ENCODE results near the gene PUS3. TPM values are rescaled to one million over a fixed set of nuclear protein-coding genes. Genes with fewer than 3 reads are reported as not detected.
A peak's percentile ranks its signal among the peaks of the same experiment; 100 is the strongest.

PUS3 gene
- total RNA-seq, 2 donors from 2014 or later: 8.3 to 11.8 TPM

GRCh38 chr11:125943661-125944349 is 40.8 kb upstream of the PUS3 start:
- intact Hi-C loops (cut with DNase I): no loop called here
- H3K4me1 ChIP-seq (replicated peaks): no peaks in the 10 kb centered on the region
- TF ChIP-seq POLR2A (IDR thresholded peaks at IDR 0.05) (no peak), POLR2AphosphoS5 (IDR thresholded peaks at IDR 0.05) (no peak), CTCF (IDR thresholded peaks at IDR 0.05) (no peak)
- H3K9me3 ChIP-seq: no peaks in the 10 kb centered on the region
- H3K4me3 ChIP-seq: no peak overlapping the region
- 97% methylated on average over 9 of the region's 9 CpGs for WGBS
- no peak for DNase-seq (ENCODE audit: low spot score)
- no peak overlapping the region for H3K27ac ChIP-seq
- H3K36me3 ChIP-seq: no peaks in the 10 kb centered on the region
- H3K27me3 ChIP-seq (replicated peaks; ENCODE audit: insufficient read depth): no peaks in the 10 kb centered on the region

- no peak overlapping the region for H3K27ac ChIP-seq
- DNase-seq (ENCODE audit: low spot score): no peak
- H3K36me3 ChIP-seq: no peaks in the 10 kb centered on the region
- no peaks in the 10 kb centered on the region for H3K4me1 ChIP-seq (replicated peaks)
- 94% methylated on average over 11 of the region's 12 CpGs for WGBS
- H3K4me3 ChIP-seq: no peak overlapping the region
- intact Hi-C loops (cut with DNase I): no loop called here
- H3K27me3 ChIP-seq (replicated peaks; ENCODE audit: insufficient read depth): no peaks in the 10 kb centered on the region
- no peaks in the 10 kb centered on the region for H3K9me3 ChIP-seq
- TF ChIP-seq POLR2A (IDR thresholded peaks at IDR 0.05): no peak
- TF ChIP-seq CTCF (IDR thresholded peaks at IDR 0.05): no peak
- no peak for TF ChIP-seq POLR2AphosphoS5 (IDR thresholded peaks at IDR 0.05)
These were observed 39.9 kb upstream of the PUS3 start for GRCh38 chr11:125942771-125943428.

- H3K9me3 ChIP-seq: no peaks in the 10 kb centered on the region
- intact Hi-C loops (cut with DNase I): no loop called here
- no peak for TF ChIP-seq POLR2A (IDR thresholded peaks at IDR 0.05)
- peak in 3 of 4 experiments; percentile 46 to 62 (median 51) for TF ChIP-seq CTCF (IDR thresholded peaks at IDR 0.05)
- no peak for TF ChIP-seq POLR2AphosphoS5 (IDR thresholded peaks at IDR 0.05)
- peak; percentile 68 for DNase-seq (ENCODE audit: low spot score)
- no peaks in the 10 kb centered on the region for H3K27me3 ChIP-seq (replicated peaks; ENCODE audit: insufficient read depth)
- WGBS: 40% methylated on average over 20 of the region's 20 CpGs
- no peak overlapping the region for H3K4me3 ChIP-seq
- no peaks in the 10 kb centered on the region for H3K36me3 ChIP-seq
- no peaks in the 10 kb centered on the region for H3K4me1 ChIP-seq (replicated peaks)
- H3K27ac ChIP-seq: no peak overlapping the region
These were observed 38.9 kb upstream of the PUS3 start for GRCh38 chr11:125941619-125942611.

GRCh38 chr11:125941267-125941618 is 38.2 kb upstream of the PUS3 start:
- intact Hi-C loops (cut with DNase I): no loop called here
- Histone ChIP-seq H3K4me1 (replicated peaks) (no peaks in the 10 kb centered on the region), H3K36me3 (no peaks in the 10 kb centered on the region), H3K27me3 (replicated peaks; ENCODE audit: insufficient read depth) (no peaks in the 10 kb centered on the region), H3K4me3 (no peak overlapping the region), H3K27ac (no peak overlapping the region), H3K9me3 (no peaks in the 10 kb centered on the region)
- DNase-seq (ENCODE audit: low spot score): no peak
- TF ChIP-seq POLR2A (IDR thresholded peaks at IDR 0.05) (no peak), POLR2AphosphoS5 (IDR thresholded peaks at IDR 0.05) (no peak), CTCF (IDR thresholded peaks at IDR 0.05) (no peak)
- 92% methylated on average over 4 of the region's 4 CpGs for WGBS

All from prostate gland (tissue), 2 donors.